Activated naive CD4-positive, alpha-beta T cell treated with anti-CD3 and anti-CD28 coated beads, Interleukin-2, amount 50 U/mL, for 16 hours (primary cell): ENCODE data around the gene RAI1.

Source experiments
- DNase-seq: peaks from one replicate; pipeline ENCODE4 v3.0.0-alpha.2; 2020

RAI1 gene

GRCh38 chr17:17837380-17837821 is 156.1 kb downstream of the RAI1 start:
- DNase-seq: no peak

DNA sequence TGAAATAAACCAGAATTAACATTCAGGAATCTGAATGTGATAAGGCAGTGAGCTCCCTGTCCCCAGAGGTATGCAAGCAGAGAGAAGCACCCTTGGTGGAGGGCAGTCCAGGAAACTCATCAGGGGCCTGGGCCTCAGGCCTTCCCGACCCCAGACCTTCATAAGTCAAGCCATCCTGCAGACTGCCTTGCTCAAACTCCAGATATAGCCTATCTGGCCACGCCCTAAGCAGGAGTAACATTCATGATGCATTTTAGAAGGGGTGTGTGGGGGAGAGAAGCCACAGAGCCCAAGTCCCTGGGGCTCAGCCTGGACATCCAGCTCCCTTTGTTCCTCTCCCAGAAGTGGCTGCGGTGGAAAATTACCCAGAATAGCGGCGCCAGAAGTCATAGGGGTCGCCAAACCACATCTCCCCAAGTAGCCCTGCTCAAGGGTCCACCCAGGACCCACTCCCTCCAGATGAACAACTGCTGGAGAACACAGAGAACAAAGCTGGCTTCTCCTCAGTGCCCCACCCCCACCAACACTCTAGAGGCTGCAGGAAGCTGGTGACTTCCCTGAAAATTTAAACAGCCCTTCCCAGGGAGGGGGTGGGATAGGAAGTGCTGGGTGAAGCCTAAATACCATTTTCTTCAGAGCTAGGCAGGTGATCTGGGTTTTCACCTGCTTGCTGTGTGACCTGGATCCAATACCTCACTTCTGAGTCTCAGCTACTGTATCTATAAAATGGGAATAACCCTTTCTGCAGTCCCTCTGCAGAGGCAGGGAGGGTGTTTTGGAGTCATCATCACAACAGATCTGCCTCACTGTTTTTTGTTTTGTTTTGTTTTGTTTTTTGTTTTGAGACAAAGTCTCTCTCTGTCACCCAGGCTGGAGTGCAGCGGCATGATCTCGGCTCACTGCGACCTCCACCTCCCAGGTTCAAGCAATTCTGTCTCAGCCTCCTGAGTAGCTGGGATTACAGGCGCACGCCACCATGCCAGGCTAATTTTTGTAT is 157.0 kb downstream of the RAI1 start:
- no peak for DNase-seq

GRCh38 chr17:17839791-17840707 is 158.8 kb downstream of the RAI1 start:
- DNase-seq: peak; percentile 79

DNA sequence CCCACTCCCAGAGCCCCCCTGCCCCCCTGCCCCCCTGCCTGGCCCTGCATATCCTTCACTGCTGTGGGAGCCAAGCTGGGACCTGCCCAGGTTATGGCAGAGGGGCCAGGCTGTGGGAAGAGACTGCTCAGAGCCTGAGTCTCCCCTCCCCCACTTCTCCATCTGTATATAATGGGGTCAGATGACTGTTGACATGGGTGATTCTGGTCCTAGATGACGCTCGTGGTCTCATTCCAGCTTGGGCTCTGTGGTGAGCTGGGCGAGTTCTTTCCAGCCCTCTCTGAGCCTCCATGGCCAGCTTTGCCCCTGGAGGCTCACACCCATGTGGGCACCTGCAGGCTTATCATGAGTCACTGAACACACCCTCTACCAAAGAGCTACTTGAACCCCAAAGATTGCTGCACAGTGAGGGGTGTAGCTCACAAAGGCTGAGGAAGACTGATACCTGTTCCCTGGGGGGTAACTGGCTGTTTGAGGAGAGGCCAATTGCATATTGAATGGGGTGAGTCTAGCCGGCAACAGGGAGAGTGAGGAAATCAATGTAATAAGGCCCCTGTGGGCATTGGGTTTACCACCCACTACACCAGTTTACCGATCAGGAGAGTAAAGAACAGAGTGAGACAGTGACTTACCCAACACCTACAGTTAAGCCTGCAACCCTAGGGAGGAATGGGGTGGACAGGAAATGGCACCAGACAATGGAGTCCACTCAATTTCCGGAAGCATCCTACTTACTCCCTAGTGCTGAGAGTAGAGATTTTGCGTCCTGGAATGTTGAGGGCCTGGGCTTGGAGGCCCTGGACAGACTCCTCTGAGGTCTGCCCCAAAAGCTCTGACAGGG is 159.7 kb downstream of the RAI1 start:
- DNase-seq: no peak

DNA sequence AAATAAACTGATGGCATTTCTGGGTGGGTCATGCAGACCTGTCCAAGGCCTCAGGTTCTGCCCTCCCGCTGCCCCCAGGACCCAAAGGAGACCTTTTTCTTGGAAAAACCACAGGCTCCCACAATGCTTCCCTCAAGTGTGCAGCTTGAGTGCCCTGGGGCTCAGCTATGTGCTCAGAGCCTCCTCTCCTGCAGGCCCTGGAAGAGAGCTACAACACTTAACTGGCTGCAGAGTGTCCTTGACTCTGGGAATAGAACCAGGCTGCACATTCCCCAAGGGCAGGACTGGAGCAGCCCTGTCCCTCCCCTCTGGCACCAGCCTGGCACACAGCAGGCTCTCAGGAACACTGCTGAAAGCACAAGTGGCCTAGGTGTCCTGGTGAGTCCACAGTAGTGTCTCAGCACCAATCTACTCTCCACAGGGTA is 160.4 kb downstream of the RAI1 start:
- no peak for DNase-seq

DNA sequence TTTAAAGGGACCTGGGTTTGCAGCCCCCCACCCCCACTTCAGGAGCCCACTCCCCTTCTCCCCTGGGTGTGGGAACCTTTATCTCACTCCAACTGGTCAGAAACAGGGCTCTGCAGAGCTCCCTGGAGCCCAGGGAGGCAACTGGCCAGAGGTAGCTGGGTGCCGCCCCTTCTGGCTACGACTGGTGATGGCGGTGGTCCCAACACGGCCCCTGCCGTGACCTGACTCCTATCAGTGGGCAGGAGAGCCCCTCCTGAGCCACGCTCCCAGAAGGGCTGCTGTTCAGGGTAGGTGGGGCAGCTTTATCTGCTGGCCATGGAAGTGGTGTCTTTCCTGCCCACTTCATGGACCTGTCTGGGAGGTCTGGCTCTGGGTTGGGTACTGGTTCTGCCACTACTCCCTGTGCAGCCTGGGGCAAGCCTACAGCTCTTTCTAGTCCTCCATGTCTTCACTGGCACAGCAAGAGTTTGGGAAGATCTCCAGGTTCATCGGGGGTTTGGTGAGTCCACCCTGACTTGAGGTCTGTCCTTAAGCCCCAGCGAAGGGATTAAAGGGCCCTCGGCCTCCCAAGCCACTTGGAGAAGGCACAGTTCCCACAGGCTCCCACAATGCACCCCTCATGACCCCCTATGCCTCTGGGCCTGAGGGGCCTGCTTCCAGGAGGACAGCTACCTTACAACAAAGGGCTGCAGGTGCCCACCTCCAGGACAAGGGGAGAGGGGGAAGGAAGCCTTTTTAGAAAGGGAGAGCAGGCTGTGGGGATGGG is 161.0 kb downstream of the RAI1 start:
- no peak for DNase-seq

GRCh38 chr17:17843096-17843495 is 161.8 kb downstream of the RAI1 start:
- no peak for DNase-seq

GRCh38 chr17:17844079-17844478 is 162.8 kb downstream of the RAI1 start:
- no peak for DNase-seq

- DNase-seq: no peak
Measured at GRCh38 chr17:17844500-17844899, 163.2 kb downstream of the RAI1 start.

DNA sequence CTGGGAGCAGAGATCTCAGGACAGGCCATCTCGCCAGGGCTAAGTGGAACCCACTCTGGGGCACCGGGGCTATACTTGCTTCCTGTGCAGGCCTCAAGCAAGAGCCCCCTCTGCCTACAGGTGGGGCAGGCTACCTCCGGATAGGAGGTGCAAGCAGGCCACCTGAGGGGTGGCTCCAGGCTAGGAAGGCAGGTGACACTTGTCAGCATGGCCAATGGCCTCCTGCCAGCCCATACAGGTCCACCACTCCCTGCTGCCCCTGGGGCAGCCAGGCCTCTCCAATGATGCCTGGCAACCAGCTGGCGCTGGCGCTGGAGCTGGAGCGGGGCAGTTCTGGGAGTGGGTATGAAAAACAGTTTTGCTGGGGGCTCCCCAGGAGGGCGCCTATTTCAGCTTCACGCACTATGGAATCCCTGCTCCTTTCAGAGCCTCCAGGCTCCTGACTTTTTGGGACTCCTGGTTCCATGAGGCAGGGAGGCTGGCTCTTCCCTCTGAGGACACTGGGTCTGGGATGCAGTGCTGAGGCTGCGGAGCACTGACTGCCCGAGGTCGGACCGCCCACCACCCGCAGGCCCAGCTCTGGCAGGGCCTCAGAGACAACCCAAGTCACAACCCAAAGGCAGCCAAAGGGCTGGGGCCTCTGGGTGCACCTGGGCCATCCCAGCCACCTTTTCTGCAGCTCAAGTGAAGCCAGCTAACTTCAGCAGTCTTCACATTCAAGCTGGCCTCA is 164.0 kb downstream of the RAI1 start:
- DNase-seq: no peak

DNA sequence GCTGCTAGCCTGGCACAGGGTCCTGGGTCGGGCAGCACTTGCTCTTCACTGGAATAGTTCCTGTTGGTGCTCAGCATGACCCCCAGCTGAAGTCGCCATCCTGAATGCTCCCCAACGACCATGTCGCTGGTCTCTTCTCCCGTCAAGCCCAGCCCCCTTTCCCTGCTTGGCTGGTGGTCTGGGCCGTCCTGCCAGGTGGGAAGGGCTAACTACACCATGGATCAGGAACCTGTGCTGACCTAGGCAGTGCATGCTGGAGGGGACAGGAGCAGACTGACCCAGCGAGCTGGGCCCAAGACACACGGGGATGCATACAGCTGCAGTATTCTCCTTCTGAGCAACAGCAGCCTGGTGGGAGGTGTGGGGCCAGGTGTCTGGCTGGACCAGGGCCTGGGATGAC is 164.7 kb downstream of the RAI1 start:
- DNase-seq: no peak

- no peak for DNase-seq
Measured at GRCh38 chr17:17846645-17847044, 165.4 kb downstream of the RAI1 start.

GRCh38 chr17:17847118-17847689 is 165.9 kb downstream of the RAI1 start:
- no peak for DNase-seq

- no peak for DNase-seq
Measured at GRCh38 chr17:17847726-17848125, 166.5 kb downstream of the RAI1 start.

DNA sequence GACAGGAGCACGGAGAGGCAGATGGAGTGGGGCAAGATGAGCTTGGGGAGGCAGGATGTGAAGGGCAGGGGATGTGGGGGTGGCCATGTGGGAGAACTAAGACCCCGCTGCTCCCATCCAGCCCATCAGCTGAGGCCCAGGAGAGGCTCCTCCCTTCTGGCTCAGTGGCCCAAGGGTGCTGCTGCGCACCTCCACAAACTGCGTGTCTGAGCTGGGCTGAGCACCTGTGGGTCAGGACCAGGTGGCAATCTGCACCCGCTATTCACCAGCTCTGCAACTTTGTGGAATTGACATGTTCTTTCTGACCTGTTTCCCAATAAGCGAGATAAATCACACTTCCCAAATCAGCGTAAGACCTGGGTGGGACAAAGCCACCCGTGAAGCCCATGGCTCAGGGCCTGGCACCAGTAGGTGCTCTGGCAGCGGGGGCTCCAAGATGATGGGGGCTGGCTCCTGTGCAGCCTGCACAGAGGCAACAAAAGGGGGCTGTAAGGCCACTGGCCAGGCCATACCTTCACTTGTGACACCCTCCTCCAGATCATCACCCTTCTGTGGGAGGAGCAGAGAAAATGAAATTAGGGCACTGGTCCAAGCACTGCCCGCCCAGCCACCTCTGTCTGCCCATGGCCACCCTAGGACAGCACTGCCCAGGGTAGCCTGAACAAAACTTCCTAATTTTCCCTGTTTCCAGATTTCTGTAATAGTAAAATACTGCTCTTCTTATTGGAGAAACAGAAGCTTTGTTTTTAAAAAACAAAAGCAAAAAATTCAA is 167.2 kb downstream of the RAI1 start:
- DNase-seq: no peak

- DNase-seq: peak; percentile 80
Measured at GRCh38 chr17:17849147-17849820, 168.0 kb downstream of the RAI1 start.

GRCh38 chr17:17849845-17850373 is 168.7 kb downstream of the RAI1 start:
- peak; percentile 55 for DNase-seq

DNA sequence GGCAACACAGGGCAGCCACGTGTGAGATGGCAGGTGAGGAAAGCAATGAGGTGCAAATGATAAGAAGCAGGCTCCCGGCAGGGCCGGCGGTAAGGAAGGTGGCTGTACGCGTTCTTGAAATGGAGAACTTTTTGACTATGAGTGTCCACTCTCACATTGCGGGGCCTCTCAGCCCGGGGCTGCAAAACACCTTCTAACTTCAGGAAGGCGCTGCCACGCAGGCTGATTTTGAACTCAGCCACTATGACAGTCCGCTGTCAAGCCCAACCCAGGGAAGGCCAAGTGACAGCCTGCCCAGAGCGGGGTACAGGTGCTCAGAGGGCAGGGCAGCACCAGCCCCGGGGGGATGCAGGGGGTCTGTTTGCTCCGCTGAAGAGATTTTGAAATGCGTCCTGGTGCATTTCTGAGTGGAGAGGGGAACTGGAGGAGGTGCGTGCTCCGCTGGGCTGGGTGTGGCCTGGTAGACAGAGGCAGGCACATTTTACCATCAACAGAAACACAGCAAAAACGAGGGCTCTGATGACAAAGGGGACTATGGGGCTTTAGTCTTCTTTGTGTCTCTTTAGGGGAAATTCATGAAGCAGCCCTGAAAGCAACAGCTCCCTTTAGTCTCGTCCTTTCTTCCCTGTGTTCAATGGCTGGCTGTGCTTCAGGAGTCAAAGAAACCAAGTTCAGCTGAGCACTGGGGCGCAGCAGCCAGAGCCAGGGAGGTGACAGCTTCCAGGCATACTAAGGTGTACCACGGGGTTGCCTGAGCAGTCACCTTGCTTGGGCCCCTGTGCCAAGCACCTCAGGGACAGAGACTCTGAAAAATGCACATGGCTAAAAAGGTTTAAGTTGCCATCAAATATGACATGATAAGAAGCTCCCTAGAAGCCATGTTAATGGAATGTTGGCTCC is 170.1 kb downstream of the RAI1 start:
- no peak for DNase-seq
